Liver (tissue), 9 donors: ENCODE results near the gene MAPK1IP1L. TPM values are rescaled to one million over a fixed set of nuclear protein-coding genes. Genes with fewer than 3 reads are reported as not detected.

Experiments used
- DNase-seq: peaks from one replicate; pipeline ENCODE4 v3.0.0-alpha.2; 2017; ENCODE audit warnings: low spot score
- H3K27ac ChIP-seq, 2 donors: one replicate each; pipeline ENCODE4 v1.7.0; 2013; ENCODE audit warnings: inconsistent platforms in 2 of 2, low read length in 2 of 2, control low read depth in 1 of 2, low read depth in 1 of 2, mild to moderate bottlenecking in 1 of 2
- H3K27me3 ChIP-seq, 4 donors: one replicate each; pipeline versions ENCODE4 v1.6.1 to v1.7.0; 2013; ENCODE audit warnings: low read length in 3 of 4, inconsistent platforms in 1 of 4, mild to moderate bottlenecking in 1 of 4, moderate library complexity in 1 of 4; ENCODE audit not compliant: control insufficient read depth in 4 of 4, insufficient read depth in 4 of 4
- H3K36me3 ChIP-seq, 4 donors: one replicate each; pipeline versions ENCODE4 v1.6.1 to v1.7.0; 2013; ENCODE audit warnings: low read length in 3 of 4, mild to moderate bottlenecking in 3 of 4, low read depth in 1 of 4, moderate library complexity in 1 of 4; ENCODE audit not compliant: control insufficient read depth in 4 of 4, insufficient read depth in 3 of 4
- H3K4me1 ChIP-seq, 4 donors: one replicate each; pipeline versions ENCODE4 v1.6.1 to v1.7.0; 2013; ENCODE audit warnings: low read length in 3 of 4, mild to moderate bottlenecking in 3 of 4, moderate library complexity in 1 of 4; ENCODE audit not compliant: control insufficient read depth in 4 of 4, insufficient read depth in 4 of 4
- H3K4me3 ChIP-seq, 3 donors: one replicate each; pipeline versions ENCODE4 v1.6.1 to v1.7.0; 2013; ENCODE audit warnings: low read length in 3 of 3, control low read depth in 1 of 3, low read depth in 1 of 3, mild to moderate bottlenecking in 1 of 3
- H3K9ac ChIP-seq, 2 donors: one replicate each; pipeline ENCODE4 v1.7.0; 2013; ENCODE audit warnings: low read length in 2 of 2, mild to moderate bottlenecking in 2 of 2, moderate library complexity in 2 of 2, control low read depth in 1 of 2, low read depth in 1 of 2
- H3K9me3 ChIP-seq, 4 donors: one replicate each; pipeline versions ENCODE4 v1.6.1 to v1.7.0; 2013; ENCODE audit warnings: low read length in 3 of 4; ENCODE audit not compliant: control insufficient read depth in 4 of 4
- EGR1 ChIP-seq, 2 donors: IDR thresholded peaks; 2 replicates each; pipeline ENCODE4 v1.6.1; 2016 to 2018; ENCODE audit warnings: antibody characterized with exemption in 2 of 2, low read depth in 2 of 2
- FOXA1 ChIP-seq: IDR thresholded peaks from 2 replicates; pipeline ENCODE4 v1.6.1; 2016; ENCODE audit warnings: antibody characterized with exemption
- FOXA2 ChIP-seq: IDR thresholded peaks from 2 replicates; pipeline ENCODE4 v1.6.1; 2016; ENCODE audit warnings: antibody characterized with exemption
- GABPA ChIP-seq, 2 donors: IDR thresholded peaks in 1 of 2; conservative IDR thresholded peaks in 1 of 2; 2 replicates each; pipeline ENCODE4 v1.6.1; 2016; ENCODE audit warnings: antibody characterized with exemption in 2 of 2, mild to moderate bottlenecking in 1 of 2, moderate library complexity in 1 of 2
- HNF4A ChIP-seq, 2 donors: conservative IDR thresholded peaks; 2 replicates each; pipeline ENCODE4 v1.6.1; 2016; ENCODE audit warnings: antibody characterized with exemption in 2 of 2, mild to moderate bottlenecking in 2 of 2
- HNF4G ChIP-seq: IDR thresholded peaks from 2 replicates; pipeline ENCODE4 v1.6.1; 2016; ENCODE audit warnings: antibody characterized with exemption
- JUND ChIP-seq, 2 donors: IDR thresholded peaks; 2 replicates each; pipeline ENCODE4 v1.6.1; 2016; ENCODE audit warnings: antibody characterized with exemption in 2 of 2
- NR2F2 ChIP-seq: IDR thresholded peaks from 2 replicates; pipeline ENCODE4 v1.6.1; 2016; ENCODE audit warnings: antibody characterized with exemption
- RAD21 ChIP-seq, 2 donors: IDR thresholded peaks; 2 replicates each; pipeline ENCODE4 v1.6.1; 2016; ENCODE audit warnings: antibody characterized with exemption in 2 of 2, mild to moderate bottlenecking in 2 of 2
- RXRA ChIP-seq, 2 donors: IDR thresholded peaks; 2 replicates each; pipeline ENCODE4 v1.6.1; 2017 to 2018; ENCODE audit warnings: antibody characterized with exemption in 2 of 2, mild to moderate bottlenecking in 1 of 2
- SP1 ChIP-seq: IDR thresholded peaks from 2 replicates; pipeline ENCODE4 v1.6.1; 2018; ENCODE audit warnings: antibody characterized with exemption, mild to moderate bottlenecking
- TAF1 ChIP-seq: conservative IDR thresholded peaks from 2 replicates; pipeline ENCODE4 v1.6.1; 2016; ENCODE audit warnings: antibody characterized with exemption, mild to moderate bottlenecking
- YY1 ChIP-seq: IDR thresholded peaks from 2 replicates; pipeline ENCODE4 v1.6.1; 2016; ENCODE audit warnings: antibody characterized with exemption, mild to moderate bottlenecking
- WGBS: extraction: QIAGEN DNeasy Blood & Tissue Kit; methylation state at CpG from one replicate; pipeline ENCODE4 v1.1.7; 2013; 5-methylcytosine and 5-hydroxymethylcytosine counted together
- polyA plus RNA-seq, 2 donors: library from polyadenylated mRNA; stranded (reverse) in 1 of 2; unstranded in 1 of 2; fragments of 200-250 nt in 1 of 2; fragments of >200 nt in 1 of 2; fragmentation: Nextera tagmentation in 1 of 2; extraction: Ambion mirVana in 1 of 2; gene quantifications; one replicate each; pipeline versions ENCODE4 v1.2.1 to v1.2.3, GENCODE V29; 2013 to 2015
- total RNA-seq, 2 donors: library from RNA; depleted of rRNA; stranded (reverse); fragments of >200 nt; gene quantifications; one replicate each; pipeline ENCODE4 v1.2.3, GENCODE V29; 2014
- TF ChIP-seq, protein P1 (sequence below): IDR thresholded peaks from 2 replicates; pipeline ENCODE4 v1.6.1; 2016; ENCODE audit warnings: antibody characterized with exemption
- TF ChIP-seq, protein P2 (sequence below): IDR thresholded peaks from 2 replicates; pipeline ENCODE4 v1.6.1; 2016; ENCODE audit warnings: antibody characterized with exemption
- TF ChIP-seq, protein P3 (sequence below): fragments of 150-350 bp; IDR thresholded peaks from 2 replicates; pipeline ENCODE4 v1.5.1; 2017; ENCODE audit warnings: improper control_type of control experiment, low read depth, low read length; ENCODE audit not compliant: missing input control
- TF ChIP-seq, protein P4 (sequence below): IDR thresholded peaks from 2 replicates; pipeline ENCODE4 v1.6.1; 2016; ENCODE audit warnings: antibody characterized with exemption
- donor health status: healthy.
- donor health status: healthy.
- donor health status: healthy.
- donor health status: healthy.
- donor health status: healthy.

Gene MAPK1IP1L
- total and polyA plus RNA-seq, 4 donors = 11.8 to 25.2 (median 17.7) TPM

DNA sequence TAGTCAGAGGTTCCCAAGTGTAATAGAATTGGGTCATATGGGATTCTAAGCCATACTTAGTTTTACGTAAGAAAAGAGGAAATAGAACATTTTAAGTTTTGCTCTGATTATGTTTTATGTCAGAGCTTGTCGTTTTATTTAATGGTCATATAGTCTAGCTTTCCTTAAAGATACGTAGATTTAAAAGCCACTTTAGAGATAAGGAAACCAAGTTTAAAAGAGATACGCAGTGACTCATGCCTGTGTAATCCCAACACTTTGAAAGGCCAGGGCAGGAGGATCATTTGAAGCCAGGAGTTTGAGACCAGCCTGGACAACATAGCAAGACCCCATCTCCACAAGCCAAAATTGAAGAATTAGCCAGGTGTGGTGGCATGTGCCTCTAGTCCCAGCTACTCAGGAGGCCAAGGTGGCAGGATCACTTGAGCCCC is 19.5 kb downstream of the MAPK1IP1L start:
- Histone ChIP-seq H3K9ac (no peak overlapping the region), H3K4me1 (no peaks in the 10 kb centered on the region), H3K36me3 (peaks cover 0 to 3% (median 0%) of the 10 kb centered on the region in 4 donors), H3K9me3 (no peaks in the 10 kb centered on the region), H3K27ac (no peak overlapping the region), H3K4me3 (no peak overlapping the region), H3K27me3 (no peaks in the 10 kb centered on the region)
- 80% methylated on average over 4 of the region's 4 CpGs for WGBS
- TF ChIP-seq HNF4A (conservative IDR thresholded peaks at IDR 0.05) (no peak), NR2F2 (no peak), EGR1 (IDR thresholded peaks at IDR 0.05; ENCODE audit: low read depth in 2 of 2) (no peak), JUND (IDR thresholded peaks at IDR 0.05) (no peak), FOXA1 (no peak), HNF4G (no peak)
- DNase-seq = no peak

DNA sequence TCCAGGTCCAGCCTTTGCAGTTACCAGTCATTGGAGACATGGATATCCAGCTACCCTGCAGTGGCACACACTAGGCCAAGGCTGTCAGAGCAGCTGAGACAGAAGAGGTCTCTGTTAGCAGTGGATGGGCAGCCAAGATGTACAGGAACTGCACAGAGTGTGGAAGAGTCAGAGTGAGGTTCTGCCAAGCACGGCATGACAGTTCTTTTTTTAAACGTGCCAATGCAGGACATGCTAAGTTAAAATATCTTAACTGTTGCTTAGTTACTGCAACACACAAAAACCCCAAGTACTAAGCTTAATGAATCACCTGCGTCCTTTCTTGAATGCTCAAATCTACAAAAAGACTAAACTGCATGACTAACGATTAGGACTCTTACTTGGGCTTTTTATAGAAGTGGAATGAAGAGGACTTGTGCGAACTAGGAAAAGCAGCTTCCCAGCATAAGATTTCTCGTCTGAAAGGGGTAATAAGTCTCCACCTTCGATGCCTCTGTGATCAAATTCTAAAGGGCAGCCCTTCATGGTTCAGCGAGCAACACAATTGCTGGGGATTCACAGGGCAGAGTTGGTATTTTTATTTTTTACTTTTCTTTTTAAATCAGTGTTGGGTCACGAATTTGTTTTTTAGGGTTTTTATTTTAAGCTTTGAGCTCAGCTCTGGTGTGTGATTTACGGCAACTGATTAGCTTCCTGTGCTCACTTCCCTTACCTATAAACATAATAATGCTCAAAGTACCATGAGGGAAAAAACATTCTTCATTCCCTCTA is 20.6 kb downstream of the MAPK1IP1L start:
- Histone ChIP-seq H3K9me3 (no peaks in the 10 kb centered on the region), H3K27me3 (no peaks in the 10 kb centered on the region), H3K4me3 (no peak overlapping the region), H3K4me1 (no peaks in the 10 kb centered on the region), H3K36me3 (no peaks in the 10 kb centered on the region), H3K9ac (no peak overlapping the region), H3K27ac (no peak overlapping the region)
- no peak for DNase-seq
- WGBS = 56% methylated on average over 10 of the region's 10 CpGs
- no peak for TF ChIP-seq TAF1
- no peak for TF ChIP-seq HNF4G
- TF ChIP-seq YY1 = no peak
- TF ChIP-seq FOXA2 = no peak
- TF ChIP-seq, protein P1, sequence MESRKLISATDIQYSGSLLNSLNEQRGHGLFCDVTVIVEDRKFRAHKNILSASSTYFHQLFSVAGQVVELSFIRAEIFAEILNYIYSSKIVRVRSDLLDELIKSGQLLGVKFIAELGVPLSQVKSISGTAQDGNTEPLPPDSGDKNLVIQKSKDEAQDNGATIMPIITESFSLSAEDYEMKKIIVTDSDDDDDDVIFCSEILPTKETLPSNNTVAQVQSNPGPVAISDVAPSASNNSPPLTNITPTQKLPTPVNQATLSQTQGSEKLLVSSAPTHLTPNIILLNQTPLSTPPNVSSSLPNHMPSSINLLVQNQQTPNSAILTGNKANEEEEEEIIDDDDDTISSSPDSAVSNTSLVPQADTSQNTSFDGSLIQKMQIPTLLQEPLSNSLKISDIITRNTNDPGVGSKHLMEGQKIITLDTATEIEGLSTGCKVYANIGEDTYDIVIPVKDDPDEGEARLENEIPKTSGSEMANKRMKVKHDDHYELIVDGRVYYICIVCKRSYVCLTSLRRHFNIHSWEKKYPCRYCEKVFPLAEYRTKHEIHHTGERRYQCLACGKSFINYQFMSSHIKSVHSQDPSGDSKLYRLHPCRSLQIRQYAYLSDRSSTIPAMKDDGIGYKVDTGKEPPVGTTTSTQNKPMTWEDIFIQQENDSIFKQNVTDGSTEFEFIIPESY = no peak
- no peak for TF ChIP-seq EGR1 (IDR thresholded peaks at IDR 0.05; ENCODE audit: low read depth in 2 of 2)
- TF ChIP-seq, protein P2, sequence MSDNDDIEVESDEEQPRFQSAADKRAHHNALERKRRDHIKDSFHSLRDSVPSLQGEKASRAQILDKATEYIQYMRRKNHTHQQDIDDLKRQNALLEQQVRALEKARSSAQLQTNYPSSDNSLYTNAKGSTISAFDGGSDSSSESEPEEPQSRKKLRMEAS = no peak
- TF ChIP-seq RXRA (IDR thresholded peaks at IDR 0.05) = no peak
- no peak for TF ChIP-seq NR2F2
- TF ChIP-seq, protein P3, sequence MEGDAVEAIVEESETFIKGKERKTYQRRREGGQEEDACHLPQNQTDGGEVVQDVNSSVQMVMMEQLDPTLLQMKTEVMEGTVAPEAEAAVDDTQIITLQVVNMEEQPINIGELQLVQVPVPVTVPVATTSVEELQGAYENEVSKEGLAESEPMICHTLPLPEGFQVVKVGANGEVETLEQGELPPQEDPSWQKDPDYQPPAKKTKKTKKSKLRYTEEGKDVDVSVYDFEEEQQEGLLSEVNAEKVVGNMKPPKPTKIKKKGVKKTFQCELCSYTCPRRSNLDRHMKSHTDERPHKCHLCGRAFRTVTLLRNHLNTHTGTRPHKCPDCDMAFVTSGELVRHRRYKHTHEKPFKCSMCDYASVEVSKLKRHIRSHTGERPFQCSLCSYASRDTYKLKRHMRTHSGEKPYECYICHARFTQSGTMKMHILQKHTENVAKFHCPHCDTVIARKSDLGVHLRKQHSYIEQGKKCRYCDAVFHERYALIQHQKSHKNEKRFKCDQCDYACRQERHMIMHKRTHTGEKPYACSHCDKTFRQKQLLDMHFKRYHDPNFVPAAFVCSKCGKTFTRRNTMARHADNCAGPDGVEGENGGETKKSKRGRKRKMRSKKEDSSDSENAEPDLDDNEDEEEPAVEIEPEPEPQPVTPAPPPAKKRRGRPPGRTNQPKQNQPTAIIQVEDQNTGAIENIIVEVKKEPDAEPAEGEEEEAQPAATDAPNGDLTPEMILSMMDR = no peak
- TF ChIP-seq JUND (IDR thresholded peaks at IDR 0.05) = no peak
- TF ChIP-seq GABPA (IDR thresholded peaks at IDR 0.05 in 1 of 2, conservative IDR thresholded peaks at IDR 0.05 in 1 of 2) = no peak
- no peak for TF ChIP-seq RAD21 (IDR thresholded peaks at IDR 0.05)
- TF ChIP-seq FOXA1 = no peak
- no peak for TF ChIP-seq SP1
- TF ChIP-seq, protein P4, sequence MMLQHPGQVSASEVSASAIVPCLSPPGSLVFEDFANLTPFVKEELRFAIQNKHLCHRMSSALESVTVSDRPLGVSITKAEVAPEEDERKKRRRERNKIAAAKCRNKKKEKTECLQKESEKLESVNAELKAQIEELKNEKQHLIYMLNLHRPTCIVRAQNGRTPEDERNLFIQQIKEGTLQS = no peak
